Medulla oblongata (tissue), 1 donor: ENCODE measurements around the gene C16orf86.
A peak's percentile ranks its signal among the peaks of the same experiment; 100 is the strongest.

Source experiments
- DNase-seq: peaks from one replicate; pipeline ENCODE4 v3.0.0-alpha.2; 2015; ENCODE audit errors: extremely low spot score

Gene C16orf86

DNA sequence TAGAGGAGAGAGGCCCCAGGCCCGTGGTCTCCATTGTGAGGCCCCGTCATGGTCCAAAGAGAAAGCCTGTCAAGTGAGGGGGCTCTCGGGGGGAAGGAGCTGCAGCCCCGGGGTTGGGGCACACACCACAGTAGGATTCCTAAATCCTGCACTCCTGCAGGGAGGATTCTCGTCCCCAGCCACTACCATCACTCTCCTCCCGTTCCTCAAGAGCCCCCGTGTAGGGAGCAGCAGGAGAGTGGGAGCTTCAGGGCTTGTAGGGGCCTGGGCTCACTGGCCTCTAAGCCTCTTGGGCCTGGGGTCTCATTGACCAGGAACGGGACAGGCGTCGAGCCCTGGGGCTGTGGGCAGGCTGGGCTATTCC lies 821 bp downstream of the C16orf86 start:
- no peak for DNase-seq

DNA sequence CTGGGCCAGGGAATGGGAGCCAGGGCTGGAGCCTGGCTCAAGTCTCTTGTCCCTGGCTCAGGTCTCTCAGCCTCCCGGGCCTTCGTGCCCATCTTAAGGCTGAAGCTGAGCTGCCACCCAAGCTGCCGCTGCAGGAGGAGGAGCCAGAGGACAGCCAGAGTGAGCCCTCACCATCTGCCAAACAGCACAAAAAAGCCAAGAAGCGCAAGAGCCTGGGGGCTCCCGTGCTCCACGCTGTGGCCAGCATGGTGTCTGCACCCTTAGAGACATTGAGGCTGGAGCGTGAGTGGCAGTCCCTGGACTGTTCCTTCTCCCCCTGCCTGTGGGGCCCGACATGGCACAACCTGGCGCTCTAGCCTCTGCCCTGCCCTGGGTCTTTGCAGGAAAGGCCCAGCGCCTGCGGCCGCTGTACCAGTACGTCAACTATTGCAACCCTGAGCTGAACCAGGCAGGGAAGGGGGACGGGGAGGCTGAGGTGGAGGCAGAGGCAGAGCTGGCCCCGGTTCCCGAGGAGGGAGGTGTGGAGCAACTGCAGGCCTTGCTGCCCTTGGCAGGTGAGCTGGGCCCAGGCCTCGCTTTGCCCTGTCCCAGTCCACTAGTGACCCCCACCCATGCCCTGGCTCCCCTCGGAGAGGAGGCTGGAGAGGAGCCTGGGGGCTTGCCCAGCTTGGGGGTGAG lies 1.3 kb downstream of the C16orf86 start:
- DNase-seq, result peak; percentile 94

DNA sequence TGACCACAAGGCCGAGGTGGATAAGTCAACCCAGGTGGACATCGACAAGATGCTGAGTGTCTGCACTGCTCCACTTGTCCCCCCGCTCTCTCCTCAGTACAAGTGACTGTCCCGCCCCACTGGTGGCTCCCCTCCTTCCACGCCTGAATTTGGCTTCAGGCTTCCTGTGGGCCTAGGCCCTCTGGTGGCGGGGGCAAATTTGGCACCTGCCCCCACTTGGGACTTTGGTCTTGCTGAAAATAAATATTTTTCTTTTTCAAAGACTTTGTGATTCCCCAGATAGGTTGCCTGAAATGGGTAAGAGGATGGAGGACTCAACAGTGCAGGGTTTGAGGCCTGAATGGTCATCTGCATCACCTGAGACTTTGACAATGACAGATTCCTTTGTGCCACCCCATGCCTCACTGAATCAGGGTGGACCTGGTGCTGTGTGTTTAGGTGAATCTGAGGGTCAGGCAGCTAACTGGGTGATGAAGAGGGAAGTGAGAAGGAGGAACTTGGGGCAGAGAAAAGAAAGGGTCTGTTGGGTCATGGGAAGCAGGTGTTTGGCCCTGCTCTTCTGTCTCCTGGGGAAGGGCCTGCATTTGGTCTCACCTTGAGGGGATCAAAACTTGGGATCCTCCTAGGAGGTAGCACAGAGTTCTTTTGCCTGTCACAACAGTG lies 2.0 kb downstream of the C16orf86 start:
- no peak for DNase-seq

DNA sequence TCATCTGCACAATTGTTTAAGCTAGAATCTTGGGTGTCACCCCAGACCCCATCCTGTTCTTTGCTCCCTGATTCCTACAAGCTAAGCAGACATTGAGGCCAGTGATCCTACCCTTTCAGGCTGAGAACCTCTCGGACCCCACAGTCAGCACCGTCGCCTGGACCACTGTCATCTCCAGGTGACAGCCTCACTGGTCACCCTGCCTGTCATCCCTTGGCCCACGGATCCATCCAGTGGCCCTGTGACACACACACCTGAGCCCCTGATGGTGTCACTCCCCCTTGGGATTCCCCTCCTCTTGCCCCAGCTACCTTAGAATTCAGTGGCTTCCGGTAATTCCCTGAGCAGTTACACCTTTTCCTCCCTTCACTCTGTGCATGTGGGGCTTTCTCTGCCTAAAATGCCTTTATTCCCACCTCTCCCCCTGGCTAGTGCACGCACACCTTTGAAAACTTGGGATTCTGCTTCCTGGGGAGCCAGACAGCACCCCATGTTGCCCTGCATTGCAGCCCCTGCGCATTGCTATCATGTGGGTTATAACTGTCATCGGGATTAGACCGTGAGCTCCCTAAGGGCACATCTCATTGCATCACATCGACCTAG lies 3.0 kb downstream of the C16orf86 start:
- DNase-seq, result no peak

DNA sequence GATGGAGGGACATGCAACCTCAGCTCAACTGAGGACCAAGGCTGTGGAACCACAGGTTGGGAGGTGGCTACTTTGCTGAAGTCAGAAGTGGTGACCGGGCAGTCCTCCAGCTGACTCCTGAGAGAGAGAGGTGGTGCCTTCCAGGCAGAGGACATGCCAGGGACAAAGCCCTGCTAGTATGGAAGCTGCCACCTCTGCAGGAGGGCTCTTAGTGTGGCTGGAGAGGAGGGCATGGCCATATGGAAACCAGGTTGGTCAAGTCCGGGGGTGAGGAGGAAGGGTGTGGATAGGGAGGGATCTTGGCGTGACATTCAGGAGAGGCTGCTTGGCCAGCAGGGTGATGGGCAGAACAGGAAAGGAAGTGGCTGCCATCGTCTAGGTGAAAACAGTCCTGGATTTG lies 5.7 kb downstream of the C16orf86 start:
- DNase-seq, result no peak

DNA sequence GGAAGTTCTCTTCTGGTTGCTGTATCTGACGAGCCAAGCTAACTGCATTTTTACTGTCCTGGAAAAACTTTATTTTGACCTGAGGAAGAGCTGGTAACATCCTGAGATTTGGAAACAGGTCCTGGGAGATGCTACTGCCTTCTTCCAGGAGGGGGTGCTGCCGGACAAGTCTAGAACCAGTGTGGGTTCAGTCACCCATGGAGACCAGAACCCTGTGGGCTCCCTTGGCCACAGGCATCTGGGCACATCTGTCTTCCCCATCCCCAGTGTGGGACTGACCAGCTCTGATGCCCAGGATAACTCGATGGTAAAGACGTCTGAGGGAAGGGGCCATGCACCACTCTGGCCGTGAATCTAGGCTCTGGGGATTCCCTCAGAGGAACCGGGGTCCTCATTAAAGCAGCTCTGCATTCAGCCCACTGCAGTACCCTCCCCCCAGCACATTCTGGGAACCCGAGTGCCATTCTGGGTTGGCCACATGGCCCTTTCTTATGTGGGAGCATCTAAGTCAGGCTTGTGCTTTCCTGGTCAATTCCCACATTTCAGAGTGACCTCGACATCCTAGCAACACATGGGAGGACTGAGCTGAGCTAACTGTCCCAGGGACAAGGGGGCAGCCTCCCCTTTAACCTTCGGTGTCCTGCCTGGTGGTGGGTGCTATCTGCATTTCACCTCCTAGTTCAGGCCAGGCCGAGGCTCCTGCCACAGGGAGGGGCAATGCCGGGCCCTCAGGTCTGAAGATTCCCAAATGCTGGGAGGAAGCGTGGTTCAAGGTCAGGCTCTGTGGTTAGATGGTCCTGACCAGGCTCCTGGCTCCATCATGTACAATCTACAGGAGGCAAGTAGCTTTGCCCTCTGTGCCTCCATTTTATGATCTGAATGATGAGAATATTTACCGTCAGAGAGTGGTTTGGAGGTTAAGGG lies 6.4 kb downstream of the C16orf86 start:
- peak; percentile 75 for DNase-seq

DNA sequence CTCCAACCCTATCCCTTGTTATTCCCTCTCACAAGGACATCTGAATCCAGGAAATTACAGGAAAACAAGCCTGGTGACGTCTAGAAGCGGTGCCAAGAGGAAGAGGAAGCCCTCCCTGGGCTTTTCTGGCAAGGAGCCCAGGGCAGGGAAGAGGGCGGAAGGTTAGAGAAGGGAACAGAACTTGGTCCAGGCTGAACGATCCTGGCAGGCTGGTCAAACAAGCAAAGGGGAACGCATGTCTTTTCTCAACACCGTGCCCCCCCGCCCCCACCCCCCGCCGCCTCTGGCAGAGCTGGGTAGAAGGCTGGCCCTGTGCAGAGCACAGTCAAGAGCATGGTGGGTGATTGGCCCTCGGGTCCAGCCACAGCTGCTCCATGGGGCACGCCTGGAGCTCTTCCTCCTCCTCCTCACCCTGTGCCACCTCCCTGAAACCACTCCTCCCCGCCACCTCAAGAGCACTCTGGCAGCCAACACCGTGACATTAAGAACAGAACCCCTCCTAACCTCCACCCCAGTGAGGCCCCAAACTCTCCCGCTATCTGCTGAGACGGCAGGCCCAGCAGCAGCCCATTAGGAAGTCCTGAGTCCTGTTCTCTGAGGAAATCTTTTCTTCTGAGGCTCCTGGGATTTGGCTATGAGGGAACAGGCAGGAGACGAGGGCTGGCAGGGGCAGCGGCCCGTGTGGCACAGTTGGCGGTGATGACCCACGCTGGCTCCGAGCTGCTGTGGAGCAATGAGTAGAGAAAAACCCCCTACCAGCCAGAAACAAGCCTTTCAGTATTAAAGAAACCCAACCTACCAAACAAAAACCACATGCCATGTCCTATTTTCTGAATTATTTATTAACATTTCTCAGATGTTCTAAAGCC lies 7.3 kb downstream of the C16orf86 start:
- DNase-seq, result peak; percentile 81

DNA sequence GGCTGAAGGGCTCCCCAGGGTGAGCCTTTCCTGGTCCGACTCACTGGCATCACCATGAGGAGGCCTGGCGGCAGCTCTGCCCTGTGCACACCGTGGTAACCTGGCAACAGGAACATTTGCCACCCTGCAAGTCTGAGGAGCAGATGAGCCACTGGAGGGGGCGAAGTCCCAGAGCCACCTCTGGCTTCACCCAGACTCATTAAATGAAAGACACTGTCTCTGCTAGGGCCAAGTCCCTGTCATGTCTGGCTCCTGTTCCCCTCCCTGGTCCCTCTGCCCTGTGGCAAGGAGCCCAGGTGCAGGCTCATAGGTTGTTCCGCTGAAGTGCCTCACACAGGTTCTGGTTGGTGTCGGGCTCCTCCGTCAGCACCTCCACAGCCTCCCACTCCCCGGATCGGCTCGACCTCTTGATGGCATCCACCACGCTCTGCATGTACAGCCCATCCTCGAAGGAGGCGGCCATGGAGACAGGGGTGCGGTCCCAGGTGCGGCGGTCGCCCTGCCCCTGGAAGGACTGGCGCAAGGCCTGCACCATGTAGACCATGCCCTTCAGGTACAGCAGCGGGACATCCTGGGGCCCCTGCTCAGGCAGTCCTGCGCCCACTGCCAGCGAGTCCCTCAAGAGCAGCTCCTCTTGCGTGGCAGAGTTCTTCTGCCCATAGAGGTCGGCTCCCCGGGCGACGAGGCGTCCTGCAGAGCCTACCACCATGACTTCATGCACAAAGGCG lies 8.4 kb downstream of the C16orf86 start:
- no peak for DNase-seq

DNA sequence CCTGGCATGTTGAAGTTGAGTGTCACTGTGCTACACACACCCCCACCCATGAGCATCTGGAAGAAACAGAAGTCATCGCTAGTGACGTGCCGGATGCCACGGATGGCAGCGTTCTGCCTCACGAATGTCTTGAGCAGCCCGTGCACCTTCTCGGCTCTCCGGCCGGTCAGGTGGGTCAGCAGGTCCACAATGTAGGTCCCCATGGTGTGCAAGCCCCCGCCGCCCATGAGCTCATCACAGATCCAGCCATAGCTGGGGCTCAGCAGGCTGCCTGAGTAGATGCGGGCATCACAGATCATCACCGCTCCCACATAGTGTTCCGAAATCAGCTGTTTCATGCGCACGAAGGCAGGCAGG lies 8.9 kb downstream of the C16orf86 start:
- no peak for DNase-seq

DNA sequence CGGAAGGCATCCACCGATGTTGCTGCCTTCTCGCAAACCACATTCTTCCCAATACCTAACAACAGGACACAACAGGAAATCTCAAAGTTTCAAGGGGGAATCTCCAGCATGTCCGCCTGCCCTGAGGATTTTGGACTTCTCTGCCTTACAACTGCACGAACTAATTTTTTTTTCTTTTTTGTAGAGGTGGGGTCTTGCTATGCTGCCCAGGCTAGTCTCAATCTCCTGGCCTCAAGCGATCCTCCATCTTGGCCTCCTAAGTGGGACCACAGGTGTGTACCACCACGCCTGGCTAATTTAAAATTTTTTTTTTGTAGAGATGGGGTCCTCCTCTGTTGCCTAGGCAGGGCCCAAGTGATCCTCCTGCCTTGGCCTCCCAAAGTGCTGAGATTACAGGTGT lies 9.4 kb downstream of the C16orf86 start:
- DNase-seq, result no peak

DNA sequence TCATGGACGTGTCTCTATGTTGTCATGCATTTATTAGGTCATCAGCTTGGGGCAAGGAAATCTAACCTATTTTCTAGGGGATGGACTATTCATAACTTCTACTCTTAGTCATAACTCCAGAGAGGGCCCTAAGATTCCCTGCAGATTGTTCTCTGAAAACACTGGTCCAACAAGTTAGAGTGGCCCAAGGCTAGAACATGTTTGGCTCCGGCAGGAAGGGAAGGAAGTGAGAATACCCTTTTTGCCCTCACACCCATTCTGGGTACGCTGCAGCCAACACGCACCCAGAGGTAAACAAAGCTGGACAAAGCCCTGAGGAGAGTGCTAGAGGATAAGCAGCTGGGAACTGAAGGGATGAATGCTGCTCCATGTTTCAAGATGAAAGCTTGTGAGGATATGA lies 9.9 kb downstream of the C16orf86 start:
- DNase-seq, result no peak

DNA sequence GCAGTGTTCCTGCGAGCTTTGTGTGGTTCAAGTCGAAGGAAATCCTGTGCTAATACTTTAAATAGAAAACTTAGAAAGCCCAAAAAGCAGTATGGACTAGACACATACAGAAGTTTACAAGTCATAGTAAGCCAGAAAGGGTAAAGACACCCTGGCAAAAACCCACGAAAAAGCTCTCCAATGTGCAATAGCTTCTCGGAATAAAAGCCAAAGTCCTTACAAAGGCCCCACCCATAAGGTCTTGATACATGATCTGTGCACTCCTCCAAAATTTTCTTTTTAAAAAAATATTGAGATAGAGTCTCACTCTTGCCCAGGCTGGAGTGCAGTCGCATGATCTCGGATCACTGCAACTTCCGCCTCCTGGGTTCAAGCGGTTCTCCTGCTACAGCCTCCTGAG lies 10.3 kb downstream of the C16orf86 start:
- DNase-seq, result no peak

DNA sequence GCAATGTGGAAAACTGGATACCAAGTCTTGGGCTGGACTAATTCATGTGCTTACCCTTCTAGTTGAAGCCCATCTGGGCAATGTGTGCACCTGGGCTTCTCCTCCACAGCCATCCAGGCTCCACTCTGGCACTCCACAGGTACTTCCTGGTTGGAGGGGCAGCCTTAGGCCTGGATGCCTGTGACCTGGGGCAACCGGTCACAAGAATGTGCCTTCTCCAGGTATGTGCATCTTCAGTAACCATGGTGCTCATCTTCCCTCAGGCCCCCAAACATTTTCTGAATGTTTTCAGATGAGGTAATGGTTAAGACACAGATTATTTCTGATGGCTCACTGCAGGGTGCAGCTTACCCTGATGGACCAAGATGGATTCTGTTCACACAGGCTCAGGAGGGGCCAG lies 11.1 kb downstream of the C16orf86 start:
- DNase-seq, result no peak

DNA sequence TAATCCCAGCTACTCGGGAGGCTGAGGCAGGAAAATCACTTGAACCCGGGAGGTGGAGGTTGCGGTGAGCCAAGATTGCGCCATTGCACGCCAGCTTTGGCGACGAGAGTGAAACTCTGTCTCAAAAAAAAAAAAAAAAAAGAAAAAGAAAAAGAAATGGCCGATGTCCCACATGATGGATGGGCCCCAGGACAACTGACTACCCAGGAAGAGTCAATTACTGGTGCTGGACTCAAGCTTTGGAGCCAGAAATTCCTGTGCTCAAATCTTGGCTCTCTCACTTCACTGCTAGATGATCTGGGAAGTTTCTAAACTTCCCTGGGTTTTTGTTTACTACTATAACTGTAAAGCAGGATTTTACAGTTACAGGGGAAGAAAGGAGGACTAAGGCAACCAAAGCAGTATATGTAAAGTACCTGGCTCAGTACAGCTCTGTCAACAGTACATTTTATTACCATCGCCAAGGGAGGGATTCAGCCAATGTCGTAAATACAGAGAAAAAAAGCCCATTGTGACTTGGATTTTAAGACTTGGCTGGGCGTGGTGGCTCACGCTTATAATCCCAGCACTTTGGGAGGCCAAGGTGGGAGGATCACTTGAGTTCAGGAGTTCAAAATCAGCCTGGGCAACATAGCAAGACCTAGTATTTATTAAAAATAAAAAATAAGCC lies 11.9 kb downstream of the C16orf86 start:
- DNase-seq, result no peak

DNA sequence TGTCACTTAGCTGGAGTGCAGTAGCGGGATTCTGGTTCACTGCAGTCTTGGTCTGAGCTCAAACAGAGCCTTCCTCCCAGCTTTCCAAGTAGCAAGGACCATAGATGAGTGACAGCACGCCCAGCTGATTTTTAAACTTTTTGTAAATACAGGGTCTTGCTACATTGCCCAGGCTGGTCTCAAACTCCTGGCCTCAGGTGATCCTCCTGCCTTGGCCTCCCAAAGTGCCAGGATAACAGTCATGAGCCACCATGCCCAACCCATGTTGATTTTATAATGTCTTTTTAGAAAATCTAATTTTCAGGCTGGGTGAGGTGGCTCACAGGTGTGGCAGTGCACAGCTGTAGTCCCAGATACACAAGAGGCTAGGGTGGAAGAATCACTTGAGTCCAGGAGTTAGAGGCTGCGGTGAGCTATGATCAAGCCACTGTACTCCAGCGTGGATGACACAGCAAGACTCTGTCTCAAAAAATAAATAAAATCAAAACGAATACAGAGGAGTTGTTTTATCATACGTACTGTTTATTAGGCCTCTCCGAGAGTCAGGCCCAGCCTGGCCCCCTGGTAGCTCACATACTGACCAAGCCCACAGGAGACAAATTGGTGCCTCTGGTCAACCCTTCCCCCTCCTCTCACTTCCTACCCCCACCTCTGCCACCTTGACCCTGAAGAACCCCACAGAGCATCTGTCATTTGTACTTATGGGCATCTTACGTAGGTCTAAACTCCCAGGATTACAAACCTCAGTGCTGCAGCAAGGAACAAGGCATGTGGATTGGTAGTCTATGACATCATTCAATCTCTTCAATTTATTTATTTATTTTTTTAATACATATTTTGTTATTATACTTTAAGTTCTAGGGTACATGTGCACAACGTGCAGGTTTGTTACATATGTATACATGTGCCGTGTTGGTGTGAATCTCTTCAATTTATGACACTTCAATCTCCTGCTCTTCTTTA lies 13.6 kb downstream of the C16orf86 start:
- no peak for DNase-seq

DNA sequence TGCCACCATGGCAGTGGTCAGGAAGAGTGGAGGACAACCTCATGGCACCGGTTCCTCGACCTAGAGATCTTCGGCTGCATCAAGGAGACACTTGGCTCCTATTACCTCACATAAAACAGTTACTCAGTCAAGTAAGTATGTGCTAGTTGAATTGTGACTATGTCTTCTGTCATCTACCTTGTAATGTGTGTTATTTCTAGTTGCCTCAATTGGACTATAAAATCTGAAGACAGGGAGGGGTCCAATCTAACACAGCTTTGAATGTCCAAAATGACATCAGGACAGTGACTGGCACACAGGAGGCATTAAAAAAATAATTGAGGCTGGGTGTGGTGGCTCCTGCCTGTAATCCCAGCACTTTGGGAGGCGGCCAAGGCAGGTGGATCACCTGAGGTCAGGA lies 17.2 kb downstream of the C16orf86 start:
- DNase-seq, result no peak

DNA sequence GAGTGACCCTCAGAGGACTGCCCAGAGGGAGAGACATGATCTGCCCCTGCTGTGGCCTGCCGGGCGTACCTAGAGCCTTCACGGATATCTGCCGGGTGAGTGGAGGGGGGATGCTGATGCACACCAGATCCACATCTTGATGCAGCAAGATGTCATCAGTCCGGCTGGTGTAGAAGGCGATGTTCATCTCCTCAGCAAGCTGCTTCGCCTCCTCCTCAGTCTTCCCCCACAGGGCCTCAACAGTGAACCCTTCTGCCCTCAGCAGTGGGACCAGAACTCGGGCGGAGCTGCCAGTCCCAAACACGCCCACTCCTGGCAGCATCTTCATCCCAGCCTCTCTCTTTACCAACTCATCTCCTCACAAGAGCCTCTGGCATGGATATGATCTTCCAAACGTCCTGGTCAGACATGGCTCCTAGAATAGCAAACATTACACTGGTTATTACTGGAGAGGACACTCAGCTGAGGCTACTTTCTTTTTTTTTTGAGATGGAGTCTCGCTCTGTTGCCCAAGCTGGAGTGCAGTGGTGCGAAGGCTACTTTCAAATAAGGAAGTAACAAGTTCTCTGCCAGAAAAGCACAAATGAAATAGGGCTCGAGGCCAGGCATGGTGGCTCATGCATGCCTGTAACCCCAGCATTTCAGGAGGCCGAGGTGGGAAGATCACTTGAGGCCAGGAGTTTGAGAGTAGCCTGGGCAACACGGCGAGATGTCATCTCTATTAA lies 18.9 kb downstream of the C16orf86 start:
- no peak for DNase-seq
